A549 (cell line): ENCODE results near the gene CELF5. TPM values are rescaled to one million over a fixed set of nuclear protein-coding genes. Genes with fewer than 3 reads are reported as not detected.
"Not testable (repeated sequence)": the region's sequence is repeated elsewhere in the genome, so short reads cannot be mapped to it uniquely, and the experiment has no call there.

Experiments used
- ATAC-seq, 2 experiments: fragments of 200-7000 bp in 1 of 2; fragments of >200 bp in 1 of 2; cut with Nextera tagmentation in 1 of 2; cut with Tn5 transposase in 1 of 2; 3 replicates each; pipeline versions ENCODE4 v1.8.0 to v1.9.1; 2018 to 2020; ENCODE audit warnings: mild to moderate bottlenecking in 1 of 2, moderate library complexity in 1 of 2
- CTCF ChIA-PET: fragments of 300-600 bp; sonication (Branson Sonifier 250); formaldehyde crosslinking; extraction: SDS; loops from one replicate; lab custom pipeline; 2021; ENCODE audit warnings: antibody characterized with exemption, inconsistent platforms; lab: Yijun Ruan, JAX
- POLR2A ChIA-PET: fragments of 350-600 bp; formaldehyde crosslinking; extraction: SDS; loops from one replicate; lab custom pipeline; 2021; ENCODE audit warnings: antibody characterized with exemption, inconsistent platforms; lab: Yijun Ruan, JAX
- DNase-seq, 2 experiments: peaks; one replicate each; pipeline versions ENCODE4 v3.0.0 to v3.0.0-alpha.2; 2011 to 2016; ENCODE audit warnings: low read depth in 1 of 2, low spot score in 1 of 2
- FAIRE-seq: peaks from 2 replicates; lab custom pipeline; 2011; peaks lifted over from hg19 to GRCh38; lab: Jason Lieb, UNC
- H3K27ac ChIP-seq, 2 experiments: fragments of >200 bp; sonication (Bioruptor Twin); formaldehyde crosslinking; 3 replicates each; pipeline ENCODE4 v1.5.1; 2016 to 2017
- H3K4me1 ChIP-seq: fragments of >200 bp; sonication (Bioruptor Twin); formaldehyde crosslinking; 3 replicates; pipeline ENCODE4 v1.6.1; 2016
- H3K4me2 ChIP-seq: fragments of >200 bp; sonication (Bioruptor Twin); formaldehyde crosslinking; 3 replicates; pipeline ENCODE4 v1.6.1; 2016
- H3K4me3 ChIP-seq: fragments of >200 bp; sonication (Bioruptor Twin); formaldehyde crosslinking; 3 replicates; pipeline ENCODE4 v1.5.1; 2016
- H3K9me3 ChIP-seq: fragments of >200 bp; sonication (Bioruptor Twin); formaldehyde crosslinking; 3 replicates; pipeline ENCODE4 v1.6.1; 2016
- ATOH8 ChIP-seq: fragments of 250-450 bp; sonication (Bioruptor Pico); IDR thresholded peaks from 2 replicates; pipeline ENCODE4 v1.5.0; 2020; ENCODE audit warnings: low read depth, mild to moderate bottlenecking, moderate library complexity
- BHLHE40 ChIP-seq: IDR thresholded peaks from 2 replicates; pipeline ENCODE4 v1.6.1; 2012; ENCODE audit warnings: low read depth, low read length, inconsistent platforms
- CBX8 ChIP-seq: fragments of 200-600 bp; sonication (generic); IDR thresholded peaks from 2 replicates; pipeline ENCODE4 v1.6.1; 2016
- CEBPB ChIP-seq, 2 experiments: fragments of >200 bp in 1 of 2; sonication (Bioruptor Twin) in 1 of 2; formaldehyde crosslinking in 1 of 2; IDR thresholded peaks; 2 replicates each; pipeline ENCODE4 v1.6.1; 2012 to 2016
- CHD2 ChIP-seq: fragments of 150-350 bp; IDR thresholded peaks from 2 replicates; pipeline ENCODE4 v1.6.1; 2014; ENCODE audit warnings: low read length; ENCODE audit not compliant: partially characterized antibody
- E2F6 ChIP-seq: IDR thresholded peaks from 2 replicates; pipeline ENCODE4 v1.6.1; 2012; ENCODE audit warnings: low read depth, borderline replicate concordance
- HOXA7 ChIP-seq: fragments of 250-450 bp; sonication (Bioruptor Pico); IDR thresholded peaks from 2 replicates; pipeline ENCODE4 v1.5.0; 2020; ENCODE audit warnings: mild to moderate bottlenecking, moderate library complexity
- JUNB ChIP-seq: fragments of >200 bp; sonication (Bioruptor Twin); formaldehyde crosslinking; IDR thresholded peaks from 2 replicates; pipeline ENCODE4 v1.6.1; 2016
- POLR2A ChIP-seq: IDR thresholded peaks from 2 replicates; pipeline ENCODE4 v1.6.1; 2012; ENCODE audit warnings: mild to moderate bottlenecking, low read length
- RAD21 ChIP-seq, 2 experiments: fragments of >200 bp in 1 of 2; sonication (Bioruptor Twin) in 1 of 2; formaldehyde crosslinking in 1 of 2; IDR thresholded peaks in 1 of 2; conservative IDR thresholded peaks in 1 of 2; 2 replicates in 1 of 2; 3 replicates in 1 of 2; pipeline ENCODE4 v1.6.1; 2012 to 2018; ENCODE audit warnings: inconsistent platforms in 1 of 2
- RARB ChIP-seq: fragments of 250-450 bp; sonication (Bioruptor Pico); IDR thresholded peaks from 2 replicates; pipeline ENCODE4 v1.8.0; 2021; ENCODE audit warnings: mild to moderate bottlenecking, moderate library complexity
- SMC3 ChIP-seq: fragments of >200 bp; sonication (Bioruptor Twin); formaldehyde crosslinking; IDR thresholded peaks from 3 replicates; pipeline ENCODE4 v1.6.1; 2018; ENCODE audit warnings: inconsistent platforms
- TFCP2L1 ChIP-seq: fragments of 250-450 bp; sonication (Bioruptor Pico); IDR thresholded peaks from 2 replicates; pipeline ENCODE4 v1.5.0; 2021; ENCODE audit warnings: mild to moderate bottlenecking
- ZFP36 ChIP-seq: fragments of 450-650 bp; IDR thresholded peaks from 2 replicates; pipeline ENCODE4 v1.6.1; 2014; ENCODE audit warnings: borderline replicate concordance; ENCODE audit not compliant: partially characterized antibody
- WGBS: methylation state at CpG from one replicate; pipeline ENCODE4 v1.1.6; 2017; ENCODE audit errors: missing lambda C conversion rate; 5-methylcytosine and 5-hydroxymethylcytosine counted together
- polyA plus RNA-seq, 4 experiments: library from polyadenylated mRNA; depleted of rRNA in 3 of 4; stranded (reverse); fragments of >200 nt; fragmentation: RNase III in 1 of 4; extraction: RNeasy Plus Mini Kit Qiagen cat#74134 plus additional on column Dnase treatment in 1 of 4; gene quantifications; 2 replicates in 3 of 4; 3 replicates in 1 of 4; pipeline ENCODE4 v1.2.3, GENCODE V29; 2011 to 2017

CELF5 gene
- polyA plus RNA-seq, 2 of the 4 experiments (the other 2 are of a cell fraction): 0.31 to 0.61 TPM

- no peak for TF ChIP-seq E2F6
- no peak for TF ChIP-seq HOXA7 (CRISPR knock-in tag)
- TF ChIP-seq TFCP2L1 (CRISPR knock-in tag): no peak
Measured at GRCh38 chr19:3202346-3202745, 22.1 kb upstream of the CELF5 start (continued).

GRCh38 chr19:3202895-3203294, 21.6 kb upstream of the CELF5 start:
- H3K4me1 ChIP-seq, POLR2A ChIA-PET, DNase-seq, ATAC-seq, H3K27ac ChIP-seq, FAIRE-seq, H3K9me3 ChIP-seq, H3K4me3 ChIP-seq, H3K4me2 ChIP-seq: not testable (repeated sequence)
- 94% methylated on average over 7 of the region's 7 CpGs for WGBS
- CTCF ChIA-PET: interaction anchor here (0.6 to 1.2 kb wide), 4 partner anchors 21 to 453 kb away, joined by 3 to 4 read pairs (median 4); partner anchors contain the start of gene CELF5

- Histone ChIP-seq H3K4me1 (no peaks in the 10 kb centered on the region), H3K4me2 (no peak overlapping the region), H3K27ac (no peak overlapping the region), H3K4me3 (no peak overlapping the region), H3K9me3 (no peaks in the 10 kb centered on the region)
- no peak for ATAC-seq
- ChIA-PET CTCF (interaction anchor here (0.6 kb wide), 1 partner anchor 314 kb away, joined by 3 read pairs; no protein-coding TSS in a partner anchor), POLR2A (no interaction called here)
- DNase-seq: no peak
- 92% methylated on average over 12 of the region's 43 CpGs for WGBS
- no peak for FAIRE-seq
- TF ChIP-seq POLR2A (no peak), SMC3 (no peak), JUNB (no peak), BHLHE40 (no peak), RARB (no peak), CBX8 (no peak), ZFP36 (no peak)
Measured at GRCh38 chr19:3203805-3204645, 20.4 kb upstream of the CELF5 start.

- H3K27ac ChIP-seq: no peak overlapping the region
- POLR2A ChIA-PET: no interaction called here
Measured at GRCh38 chr19:3204646-3205275, 19.7 kb upstream of the CELF5 start.

More at GRCh38 chr19:3204646-3205275, 19.7 kb upstream of the CELF5 start:
- CTCF ChIA-PET: interaction anchor here (0.6 kb wide), 1 partner anchor 315 kb away, joined by 3 read pairs; no protein-coding TSS in a partner anchor
- H3K9me3 ChIP-seq: no peaks in the 10 kb centered on the region
- TF ChIP-seq CEBPB (IDR thresholded peaks at IDR 0.05) (no peak), E2F6 (no peak), RAD21 (conservative IDR thresholded peaks at IDR 0.05 in 1 of 2, IDR thresholded peaks at IDR 0.05 in 1 of 2) (no peak), ATOH8 (CRISPR knock-in tag) (no peak), CHD2 (no peak)
- TF ChIP-seq, all 56 proteins: peak for 0
- ATAC-seq (no peak), FAIRE-seq (no peak), DNase-seq (no peak)
- Histone ChIP-seq H3K4me2 (no peak overlapping the region), H3K4me3 (no peak overlapping the region), H3K4me1 (no peaks in the 10 kb centered on the region)
- WGBS: 95% methylated on average over 24 of the region's 35 CpGs
